ENCODE measurements around the gene ZFYVE9. TPM values are rescaled to one million over a fixed set of nuclear protein-coding genes. Genes with fewer than 3 reads are reported as not detected.

ZFYVE9 gene
- total RNA-seq, 2 experiments from 2014 or later: 5.4 to 6.1 TPM

GRCh38 chr1:52127181-52128180 is 14.4 kb upstream of the ZFYVE9 start:
- ATAC-seq (ENCODE audit: poor library complexity) (peak; percentile 41), DNase-seq (peak in 5 of 14 experiments; percentile 7 to 63 (median 54))
- Mint-ChIP-seq H3K4me1 (ENCODE audit: low read depth) (no peaks in the 10 kb centered on the region), H3K27me3 (peaks cover 22% of the 10 kb centered on the region), H3K9me3 (no peaks in the 10 kb centered on the region), H3K4me3 (no peak overlapping the region), H3K27ac (no peak overlapping the region), H3K36me3 (ENCODE audit: low read depth) (no peaks in the 10 kb centered on the region)
- H3K4me1 ChIP-seq (ENCODE audit: insufficient read depth, low read length): no peaks in the 10 kb centered on the region
- no peaks in the 10 kb centered on the region for H3K27me3 ChIP-seq (ENCODE audit: control insufficient read depth in 1 of 2, insufficient read depth in 2 of 2, low read length in 2 of 2)
- H3K9me3 ChIP-seq (ENCODE audit: control insufficient read depth in 1 of 2, insufficient read depth in 1 of 2, low read length in 2 of 2): no peaks in the 10 kb centered on the region
- ChIA-PET POLR2A (no interaction called here), CTCF (interaction anchor here (0.5 to 0.7 kb wide), 2 partner anchors 15 to 559 kb away, joined by 3 to 4 read pairs; no protein-coding TSS in a partner anchor)
- H3K4me3 ChIP-seq (ENCODE audit: low read length): no peak overlapping the region
- no peaks in the 10 kb centered on the region for H3K36me3 ChIP-seq (ENCODE audit: insufficient read depth, low read length)
- intact Hi-C loops (cut with DNase I, micrococcal nuclease): loop anchor here (1.0 to 10.0 kb wide), 4 partner anchors 169 to 637 kb away; no protein-coding TSS in a partner anchor
- H3K27ac ChIP-seq (ENCODE audit: low read depth in 1 of 2, low read length in 2 of 2): no peak overlapping the region
- peak; percentile 75 for TF ChIP-seq CTCF (IDR thresholded peaks at IDR 0.05)

- peak overlapping the region; percentile 15 for H3K4me3 ChIP-seq (ENCODE audit: low read length)
- Mint-ChIP-seq H3K36me3 (ENCODE audit: low read depth) (peaks cover 11% of the 10 kb centered on the region), H3K4me3 (peak overlapping the region; percentile 94), H3K27me3 (no peaks in the 10 kb centered on the region), H3K27ac (peak overlapping the region; percentile 85), H3K9me3 (no peaks in the 10 kb centered on the region), H3K4me1 (ENCODE audit: low read depth) (peaks cover 32% of the 10 kb centered on the region)
- ChIA-PET CTCF (interaction anchor here (0.8 kb wide), 2 partner anchors 10 to 16 kb away, joined by 3 read pairs; no protein-coding TSS in a partner anchor), POLR2A (no interaction called here)
- no peaks in the 10 kb centered on the region for H3K36me3 ChIP-seq (ENCODE audit: insufficient read depth, low read length)
- peak in 4 of 14 experiments; percentile 32 to 64 (median 56) for DNase-seq
- ATAC-seq (ENCODE audit: poor library complexity): peak; percentile 30
- intact Hi-C loops (cut with DNase I, micrococcal nuclease): loop anchor here (5.0 to 10.0 kb wide), 5 partner anchors 83 to 547 kb away; partner anchors contain the start of genes BTF3L4 (in 1 of the 2), CC2D1B (in 1 of the 2), ORC1 (in 1 of the 2) and PRPF38A (in 1 of the 2)
- no peaks in the 10 kb centered on the region for H3K27me3 ChIP-seq (ENCODE audit: control insufficient read depth in 1 of 2, insufficient read depth in 2 of 2, low read length in 2 of 2)
- H3K4me1 ChIP-seq (ENCODE audit: insufficient read depth, low read length): peaks cover 23% of the 10 kb centered on the region
- no peak overlapping the region for H3K27ac ChIP-seq (ENCODE audit: low read depth in 1 of 2, low read length in 2 of 2)
- no peaks in the 10 kb centered on the region for H3K9me3 ChIP-seq (ENCODE audit: control insufficient read depth in 1 of 2, insufficient read depth in 1 of 2, low read length in 2 of 2)
- no peak for TF ChIP-seq CTCF (IDR thresholded peaks at IDR 0.05)
These were observed 1.9 kb upstream of the ZFYVE9 start for GRCh38 chr1:52139817-52140540.
